Stomach smooth muscle (tissue), 2 donors: Measurements from ENCODE around the gene TUB.

ENCODE experiments used
- H3K27ac ChIP-seq: one replicate; pipeline ENCODE4 v1.7.0; 2013; ENCODE audit warnings: mild to moderate bottlenecking, low read length, inconsistent platforms
- H3K27me3 ChIP-seq, 2 donors: one replicate each; pipeline ENCODE4 v1.7.0; 2013; ENCODE audit warnings: low read length in 2 of 2; ENCODE audit not compliant: insufficient read depth in 2 of 2, control insufficient read depth in 1 of 2
- H3K36me3 ChIP-seq, 2 donors: one replicate each; pipeline ENCODE4 v1.7.0; 2013; ENCODE audit warnings: low read length in 2 of 2; ENCODE audit not compliant: control insufficient read depth in 2 of 2, insufficient read depth in 2 of 2
- H3K4me1 ChIP-seq: one replicate; pipeline ENCODE4 v1.7.0; 2013; ENCODE audit warnings: low read length; ENCODE audit not compliant: control insufficient read depth, insufficient read depth
- H3K4me3 ChIP-seq, 2 donors: one replicate each; pipeline ENCODE4 v1.7.0; 2013; ENCODE audit warnings: low read length in 2 of 2
- H3K9ac ChIP-seq, 2 donors: one replicate each; pipeline ENCODE4 v1.7.0; 2013; ENCODE audit warnings: low read length in 2 of 2, mild to moderate bottlenecking in 1 of 2
- H3K9me3 ChIP-seq, 2 donors: one replicate each; pipeline ENCODE4 v1.7.0; 2013; ENCODE audit warnings: low read length in 2 of 2; ENCODE audit not compliant: control insufficient read depth in 2 of 2
- donor health status: healthy.
- donor health status: Pancreatic carcinoma.

TUB gene

GRCh38 chr11:8100158-8100557 is 19.1 kb downstream of the TUB start:
- H3K4me1 ChIP-seq: no peaks in the 10 kb centered on the region
- no peaks in the 10 kb centered on the region for H3K27me3 ChIP-seq
- H3K27ac ChIP-seq: no peak overlapping the region
- peaks cover 21 to 49% of the 10 kb centered on the region in 2 donors for H3K36me3 ChIP-seq
- H3K9me3 ChIP-seq: no peaks in the 10 kb centered on the region
- no peak overlapping the region for H3K9ac ChIP-seq
- H3K4me3 ChIP-seq: no peak overlapping the region

DNA sequence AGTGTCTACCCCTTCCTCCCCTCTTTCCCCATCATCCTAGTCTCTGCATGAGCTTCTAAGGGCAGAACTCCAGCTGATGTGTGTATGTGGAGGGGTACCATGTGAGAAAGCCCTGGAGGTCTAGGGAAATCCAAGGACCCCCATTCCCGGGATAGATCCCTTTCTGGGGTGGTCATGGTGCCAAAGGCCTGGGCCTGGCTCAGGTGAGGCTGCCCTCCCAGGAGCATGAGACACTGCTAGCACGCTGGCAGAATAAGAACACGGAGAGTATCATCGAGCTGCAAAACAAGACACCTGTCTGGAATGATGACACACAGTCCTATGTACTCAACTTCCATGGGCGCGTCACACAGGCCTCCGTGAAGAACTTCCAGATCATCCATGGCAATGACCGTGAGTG is 19.6 kb downstream of the TUB start:
- Histone ChIP-seq H3K36me3 (peaks cover 24 to 49% of the 10 kb centered on the region in 2 donors), H3K4me1 (no peaks in the 10 kb centered on the region), H3K27me3 (no peaks in the 10 kb centered on the region), H3K9ac (no peak overlapping the region), H3K9me3 (no peaks in the 10 kb centered on the region), H3K4me3 (no peak overlapping the region), H3K27ac (no peak overlapping the region)

- Histone ChIP-seq H3K27me3 (no peaks in the 10 kb centered on the region), H3K36me3 (peaks cover 26 to 48% of the 10 kb centered on the region in 2 donors), H3K9me3 (no peaks in the 10 kb centered on the region), H3K4me1 (no peaks in the 10 kb centered on the region), H3K9ac (no peak overlapping the region), H3K4me3 (no peak overlapping the region), H3K27ac (no peak overlapping the region)
Measured at GRCh38 chr11:8101421-8101820, 20.4 kb downstream of the TUB start.

DNA sequence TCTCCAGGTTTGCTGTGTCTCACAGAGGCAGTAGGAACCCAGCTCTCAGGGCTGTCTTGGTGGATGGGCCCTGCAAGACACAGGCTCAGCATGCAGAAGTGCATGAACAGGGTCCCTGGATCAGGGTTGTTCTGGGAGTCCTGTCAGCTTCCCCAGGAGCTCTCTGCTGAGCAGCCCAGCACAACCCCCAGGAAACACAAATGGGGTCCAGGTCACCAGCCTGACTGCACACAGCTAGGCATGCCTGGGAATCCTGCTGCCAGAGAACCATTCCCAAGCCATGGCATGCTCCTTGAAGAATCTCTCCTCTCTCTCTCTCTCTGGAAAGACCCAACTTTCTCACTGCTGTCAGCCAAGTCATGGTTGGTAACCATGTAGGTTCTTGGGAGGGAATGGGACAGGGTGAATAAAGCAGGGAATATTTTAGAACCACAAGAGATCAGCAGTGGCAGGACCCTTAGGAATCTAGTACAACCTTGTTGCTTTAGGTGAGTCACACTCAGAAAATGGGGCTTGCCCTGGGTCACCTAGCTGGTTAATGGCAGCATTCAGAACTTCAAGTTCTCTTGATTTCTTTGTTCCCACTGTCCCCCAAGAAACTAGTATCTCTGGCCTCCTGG is 21.4 kb downstream of the TUB start:
- Histone ChIP-seq H3K4me3 (no peak overlapping the region), H3K9me3 (no peaks in the 10 kb centered on the region), H3K4me1 (no peaks in the 10 kb centered on the region), H3K27me3 (no peaks in the 10 kb centered on the region), H3K27ac (no peak overlapping the region), H3K9ac (no peak overlapping the region), H3K36me3 (peaks cover 26 to 44% of the 10 kb centered on the region in 2 donors)

- H3K27ac ChIP-seq: no peak overlapping the region
Measured at GRCh38 chr11:8102965-8103364, 22.0 kb downstream of the TUB start.

DNA sequence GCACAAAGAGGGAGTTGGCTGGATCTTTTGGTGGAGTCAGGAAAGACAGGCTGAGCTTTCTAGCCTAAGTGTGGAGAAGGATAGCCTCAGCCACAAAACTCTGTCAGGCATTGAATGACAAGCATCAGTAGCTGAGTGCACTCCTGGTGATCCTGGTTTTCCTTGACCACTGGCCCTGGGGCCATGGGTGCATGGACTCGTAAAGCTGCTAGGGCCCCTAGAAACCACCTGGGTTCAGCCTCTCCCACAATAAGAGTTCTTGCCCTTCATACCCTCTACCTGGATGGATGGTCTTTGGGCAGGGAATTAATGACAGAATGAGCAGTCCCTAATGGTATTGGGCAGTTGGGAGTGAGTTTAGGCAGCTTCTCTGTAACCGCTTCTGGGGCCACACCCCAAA is 22.9 kb downstream of the TUB start:
- Histone ChIP-seq H3K4me1 (no peaks in the 10 kb centered on the region), H3K27ac (no peak overlapping the region), H3K36me3 (peaks cover 20 to 44% of the 10 kb centered on the region in 2 donors), H3K27me3 (no peaks in the 10 kb centered on the region), H3K9ac (no peak overlapping the region), H3K9me3 (no peaks in the 10 kb centered on the region), H3K4me3 (no peak overlapping the region)

More at GRCh38 chr11:8102965-8103364, 22.0 kb downstream of the TUB start:
- H3K36me3 ChIP-seq: peaks cover 26 to 44% of the 10 kb centered on the region in 2 donors
- no peaks in the 10 kb centered on the region for H3K27me3 ChIP-seq
- H3K9ac ChIP-seq: no peak overlapping the region
- H3K4me1 ChIP-seq: no peaks in the 10 kb centered on the region
- H3K4me3 ChIP-seq: no peak overlapping the region
- no peaks in the 10 kb centered on the region for H3K9me3 ChIP-seq

GRCh38 chr11:8105133-8105532 is 24.1 kb downstream of the TUB start:
- Histone ChIP-seq H3K4me3 (no peak overlapping the region), H3K36me3 (peaks cover 22 to 46% of the 10 kb centered on the region in 2 donors), H3K27ac (no peak overlapping the region), H3K9ac (no peak overlapping the region), H3K9me3 (no peaks in the 10 kb centered on the region), H3K27me3 (no peaks in the 10 kb centered on the region), H3K4me1 (no peaks in the 10 kb centered on the region)

DNA sequence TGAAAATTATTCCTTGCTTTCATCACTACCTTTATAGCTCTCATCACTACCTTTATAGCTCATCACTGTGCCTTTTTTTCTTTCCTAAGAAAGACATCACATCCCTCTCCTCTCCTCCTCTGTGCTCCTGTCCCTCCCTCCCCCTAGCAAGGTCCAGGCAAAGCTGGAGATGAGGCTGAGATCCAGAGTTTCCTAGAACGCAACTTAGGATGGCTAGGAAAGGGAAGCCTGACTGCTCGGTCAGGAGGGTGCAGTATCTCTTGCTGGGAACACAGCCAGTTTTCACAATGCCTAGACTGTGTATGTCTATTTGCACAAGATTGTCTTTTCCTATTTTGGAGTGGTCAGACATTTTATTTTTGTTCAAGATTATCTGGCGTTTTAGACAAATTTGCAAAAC is 24.7 kb downstream of the TUB start:
- Histone ChIP-seq H3K36me3 (peaks cover 17 to 48% of the 10 kb centered on the region in 2 donors), H3K4me1 (peaks cover 1% of the 10 kb centered on the region), H3K27me3 (no peaks in the 10 kb centered on the region), H3K9me3 (no peaks in the 10 kb centered on the region), H3K27ac (no peak overlapping the region), H3K9ac (no peak overlapping the region), H3K4me3 (no peak overlapping the region)

DNA sequence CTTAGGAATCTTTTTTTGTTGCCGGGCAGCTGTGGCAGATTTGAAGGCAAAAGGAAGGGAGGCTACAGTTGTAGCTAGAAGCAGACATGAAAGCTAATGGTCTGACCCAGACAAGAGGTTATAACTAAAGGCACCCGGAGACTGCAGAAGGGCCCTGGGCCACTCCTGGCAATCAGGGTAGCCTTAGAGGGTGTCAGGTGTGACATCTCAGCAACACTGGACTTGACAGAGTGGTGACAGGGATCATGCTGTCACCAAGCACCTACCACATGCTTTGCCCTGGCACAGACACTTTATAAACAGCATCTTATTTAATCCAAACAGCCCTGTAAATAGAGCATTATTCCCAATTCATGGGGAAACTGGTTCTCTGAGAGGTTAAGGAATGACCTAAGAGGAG is 25.7 kb downstream of the TUB start:
- Histone ChIP-seq H3K9ac (no peak overlapping the region), H3K27me3 (no peaks in the 10 kb centered on the region), H3K4me1 (peaks cover 8% of the 10 kb centered on the region), H3K36me3 (peaks cover 15 to 39% of the 10 kb centered on the region in 2 donors), H3K4me3 (no peak overlapping the region), H3K9me3 (no peaks in the 10 kb centered on the region), H3K27ac (no peak overlapping the region)

DNA sequence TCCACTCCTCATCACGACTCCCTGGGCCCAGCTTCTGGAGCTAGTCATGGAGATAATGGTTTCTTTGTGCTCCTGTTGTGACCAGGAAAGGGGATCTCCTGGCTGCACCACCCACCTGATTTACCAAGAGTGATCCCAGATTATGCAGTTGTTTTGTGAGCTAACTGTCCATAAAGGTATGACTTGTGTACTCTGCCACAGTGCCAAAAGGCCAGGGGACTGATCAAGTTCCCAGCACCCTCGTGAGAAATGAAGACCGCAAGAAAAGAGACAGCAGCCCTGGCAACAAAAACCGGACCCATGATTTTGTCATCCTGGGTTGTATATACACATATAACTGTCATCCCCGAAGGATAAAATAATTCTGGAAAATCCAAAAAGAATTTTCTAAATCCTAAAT is 26.6 kb downstream of the TUB start:
- H3K9me3 ChIP-seq: no peaks in the 10 kb centered on the region
- H3K27ac ChIP-seq: no peak overlapping the region
- H3K4me1 ChIP-seq: peaks cover 8% of the 10 kb centered on the region
- H3K36me3 ChIP-seq: peaks cover 10 to 34% of the 10 kb centered on the region in 2 donors
- no peak overlapping the region for H3K9ac ChIP-seq
- no peak overlapping the region for H3K4me3 ChIP-seq
- no peaks in the 10 kb centered on the region for H3K27me3 ChIP-seq

DNA sequence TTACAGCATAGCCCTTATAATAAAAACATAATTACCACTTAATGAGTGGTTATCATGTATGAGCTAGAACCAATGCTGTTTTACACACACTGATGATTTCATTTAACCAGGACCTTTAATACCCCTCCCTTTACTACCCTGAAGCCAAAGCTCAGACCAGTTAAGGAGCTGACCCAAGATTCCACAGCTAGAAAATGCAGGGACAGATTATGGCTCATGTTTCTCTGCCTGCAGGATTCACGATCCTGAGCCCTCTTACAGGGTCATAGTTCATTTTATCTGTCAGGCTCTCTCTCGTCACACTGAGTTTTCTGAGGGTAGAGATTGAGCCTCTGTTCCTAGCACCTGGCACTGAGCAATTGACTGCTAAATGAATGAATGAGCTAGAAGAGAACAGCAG is 27.4 kb downstream of the TUB start:
- no peaks in the 10 kb centered on the region for H3K27me3 ChIP-seq
- H3K9ac ChIP-seq: no peak overlapping the region
- no peak overlapping the region for H3K27ac ChIP-seq
- no peaks in the 10 kb centered on the region for H3K9me3 ChIP-seq
- H3K4me3 ChIP-seq: no peak overlapping the region
- H3K4me1 ChIP-seq: peaks cover 8% of the 10 kb centered on the region
- H3K36me3 ChIP-seq: peaks cover 10 to 30% of the 10 kb centered on the region in 2 donors
